ENCODE measurements around the gene AGFG2. TPM values are rescaled to one million over a fixed set of nuclear protein-coding genes. Genes with fewer than 3 reads are reported as not detected.

The AGFG2 gene
- total RNA-seq, 1 donor from 2014 or later: 7.6 TPM

DNA sequence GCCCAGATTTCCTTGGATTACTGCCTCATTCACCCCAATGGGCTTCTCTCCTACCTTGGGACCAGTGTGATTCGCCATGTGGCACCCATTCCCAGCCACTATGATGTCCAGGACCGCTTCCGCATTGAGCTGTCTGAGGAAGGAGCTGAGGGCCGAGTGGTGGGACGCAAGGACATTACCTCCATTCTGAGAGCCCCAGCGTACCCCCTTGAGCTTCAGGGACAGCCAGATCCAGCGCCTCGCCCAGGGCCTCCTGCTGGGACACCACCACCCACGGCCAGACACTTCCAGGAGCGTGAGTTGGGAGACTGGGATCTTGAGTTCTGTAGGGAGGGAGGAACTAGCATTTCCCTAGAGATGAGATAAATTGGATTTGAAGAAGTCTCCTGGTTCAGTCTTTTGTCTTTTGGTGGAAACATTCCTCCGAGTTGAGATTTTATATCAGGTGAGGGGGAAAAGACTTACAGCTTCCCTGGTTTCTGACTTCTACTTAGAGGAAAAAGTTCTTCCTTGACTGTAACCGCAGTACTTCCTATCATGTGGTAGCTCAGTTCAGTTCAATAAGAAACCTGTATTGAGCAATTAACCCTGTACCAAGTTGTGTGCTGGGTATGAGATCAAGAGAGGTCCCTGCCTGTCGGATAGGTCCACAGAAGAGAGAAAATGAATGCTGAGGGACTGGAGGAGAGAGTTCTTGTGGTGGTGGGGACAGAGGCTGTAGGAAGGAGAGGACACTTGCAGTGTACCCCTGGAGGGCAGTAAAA, 74.6 kb downstream of the AGFG2 start:
- no peak for DNase-seq

GRCh38 chr7:100614308-100614861, 75.4 kb downstream of the AGFG2 start:
- no peak for DNase-seq

Small RNAs within 50 kb of the gene (small RNA-seq; reads per million reads assigned to genes)
- gene RN7SL416P (ENCODE audit: low replicate concordance): not detected
- gene SAP25 (ENCODE audit: low replicate concordance): not detected

Other genes starting within 250 kb of the AGFG2 start
- not detected for gene SPDYE3, start 231.5 kb upstream of the AGFG2 start, total RNA-seq
- gene PILRB, start 181.1 kb upstream of the AGFG2 start, total RNA-seq: 14.8 TPM
- gene PILRA, start 165.7 kb upstream of the AGFG2 start, total RNA-seq: 1.1 TPM
- gene ZCWPW1, start 110.5 kb upstream of the AGFG2 start, total RNA-seq: 2.1 TPM
- gene MEPCE, start 109.4 kb upstream of the AGFG2 start, total RNA-seq: 23.9 TPM
- gene PPP1R35, start 102.7 kb upstream of the AGFG2 start, total RNA-seq: 10.3 TPM
- not detected for gene SPACDR, start 74.9 kb upstream of the AGFG2 start, total RNA-seq
- 25.2 TPM for gene TSC22D4, start 60.0 kb upstream of the AGFG2 start, total RNA-seq
- 2.3 TPM for gene NYAP1, start 55.3 kb upstream of the AGFG2 start, total RNA-seq
- 2.9 TPM for gene SAP25, start 34.7 kb downstream of the AGFG2 start, total RNA-seq
- 30.1 TPM for gene LRCH4, start 46.9 kb downstream of the AGFG2 start, total RNA-seq
- gene FBXO24, start 47.1 kb downstream of the AGFG2 start, total RNA-seq: 1.2 TPM
- 88.0 TPM for gene PCOLCE, start 63.2 kb downstream of the AGFG2 start, total RNA-seq
- 4.4 TPM for gene MOSPD3, start 73.3 kb downstream of the AGFG2 start, total RNA-seq
- 1.3 TPM for gene TFR2, start 102.3 kb downstream of the AGFG2 start, total RNA-seq
- gene ACTL6B, start 117.2 kb downstream of the AGFG2 start, total RNA-seq: not detected
- 87.1 TPM for gene GNB2, start 134.5 kb downstream of the AGFG2 start, total RNA-seq
- 28.2 TPM for gene GIGYF1, start 155.0 kb downstream of the AGFG2 start, total RNA-seq
- 23.1 TPM for gene POP7, start 166.9 kb downstream of the AGFG2 start, total RNA-seq
- gene EPO, start 181.3 kb downstream of the AGFG2 start, total RNA-seq: not detected
- not detected for gene ZAN, start 194.4 kb downstream of the AGFG2 start, total RNA-seq